Lower leg skin (tissue), 4 donors: ENCODE measurements around the gene TRAF3. TPM values are rescaled to one million over a fixed set of nuclear protein-coding genes. Genes with fewer than 3 reads are reported as not detected.

Source experiments
- DNase-seq, 2 donors: peaks; one replicate each; pipeline ENCODE4 v3.0.0-alpha.2; 2019; ENCODE audit warnings: low spot score in 2 of 2
- H3K4me3 ChIP-seq: fragments of 200-600 bp; sonication (generic); 2 replicates; pipeline ENCODE4 v1.5.1; 2017; ENCODE audit warnings: mild to moderate bottlenecking, low read depth; ENCODE audit not compliant: poor library complexity, severe bottlenecking
- CTCF ChIP-seq, 3 donors: fragments of 450-650 bp; IDR thresholded peaks; one replicate each; pipeline ENCODE4 v1.5.1; 2016; ENCODE audit warnings: antibody characterized with exemption in 3 of 3, mild to moderate bottlenecking in 3 of 3, moderate library complexity in 2 of 3
- POLR2A ChIP-seq, 2 donors: fragments of 450-650 bp; IDR thresholded peaks; one replicate each; pipeline ENCODE4 v1.6.1; 2016 to 2017; ENCODE audit warnings: antibody characterized with exemption in 2 of 2, mild to moderate bottlenecking in 1 of 2, moderate library complexity in 1 of 2
- WGBS, 2 donors: methylation state at CpG; one replicate each; pipeline ENCODE4 v1.1.5; 2018; 5-methylcytosine and 5-hydroxymethylcytosine counted together
- intact Hi-C: fragments of 100-400 bp; cut with DNase I; formaldehyde crosslinking; loops from one replicate; pipeline ENCODE4 v1.15.0; 2023; ENCODE audit warnings: low total_unique reads
- total RNA-seq, 4 donors: library from RNA; depleted of rRNA; stranded (reverse); fragments of >200 nt; gene quantifications; one replicate each; pipeline ENCODE4 v1.1.0, GENCODE V29; 2016

Gene TRAF3
- total RNA-seq, 4 donors from 2014 or later, result 3.0 to 14.4 (median 12.1) TPM

- DNase-seq, result no peak
- no peak for TF ChIP-seq CTCF (IDR thresholded peaks at IDR 0.05)
- no peak for TF ChIP-seq POLR2A (IDR thresholded peaks at IDR 0.05)
- WGBS, 2 donors, result 78 to 81% methylated on average over 22 of the region's 22 CpGs
- intact Hi-C loops, result no loop called here
- H3K4me3 ChIP-seq, result no peak overlapping the region
Measured at GRCh38 chr14:102772781-102773570, 4.3 kb upstream of the TRAF3 start.

GRCh38 chr14:102774391-102775153, 2.7 kb upstream of the TRAF3 start:
- TF ChIP-seq CTCF (IDR thresholded peaks at IDR 0.05) (no peak), POLR2A (IDR thresholded peaks at IDR 0.05) (no peak)
- DNase-seq, result peak in 1 of 2 donors; percentile 43
- no peak overlapping the region for H3K4me3 ChIP-seq
- intact Hi-C loops, result no loop called here
- 23 to 31% methylated on average over 10 of the region's 10 CpGs for WGBS, 2 donors

GRCh38 chr14:102775855-102776760, 1.1 kb upstream of the TRAF3 start:
- no peak overlapping the region for H3K4me3 ChIP-seq
- WGBS, 2 donors, result 79 to 81% methylated on average over 22 of the region's 22 CpGs
- no peak for DNase-seq
- TF ChIP-seq CTCF (IDR thresholded peaks at IDR 0.05), result no peak
- TF ChIP-seq POLR2A (IDR thresholded peaks at IDR 0.05), result no peak
- intact Hi-C loops, result no loop called here

- DNase-seq, result no peak
- WGBS, 2 donors, result 0% methylated on average over 7 to 51 of the region's 98 CpGs
- intact Hi-C loops, result no loop called here
- TF ChIP-seq POLR2A (IDR thresholded peaks at IDR 0.05) (no peak), CTCF (IDR thresholded peaks at IDR 0.05) (no peak)
- H3K4me3 ChIP-seq, result peak overlapping the region; percentile 81
Measured at GRCh38 chr14:102777711-102778337, 575 bp downstream of the TRAF3 start.
